HepG2 (cell line): ENCODE data around the gene KIF3C. TPM values are rescaled to one million over a fixed set of nuclear protein-coding genes. Genes with fewer than 3 reads are reported as not detected.
A peak's percentile ranks its signal among the peaks of the same experiment; 100 is the strongest.

Experiments used
- BHLHE40 ChIP-seq: IDR thresholded peaks from 2 replicates; pipeline ENCODE4 v1.6.1; 2011; ENCODE audit warnings: low read length, improper control_type of control experiment
- FOXP1 ChIP-seq, 2 experiments: fragments of 450-650 bp in 1 of 2; IDR thresholded peaks; 2 replicates each; pipeline ENCODE4 v1.6.1; 2017 to 2018; ENCODE audit warnings: antibody characterized with exemption in 1 of 2
- HOXA5 ChIP-seq: sonication (generic); formaldehyde crosslinking; IDR thresholded peaks from 2 replicates; pipeline ENCODE4 v1.4.0; 2020; ENCODE audit warnings: missing genetic modification reagents
- MAF1 ChIP-seq: sonication (generic); formaldehyde crosslinking; IDR thresholded peaks from 2 replicates; pipeline ENCODE4 v1.5.0; 2020; ENCODE audit warnings: missing genetic modification reagents, borderline replicate concordance
- MED8 ChIP-seq: sonication (generic); formaldehyde crosslinking; IDR thresholded peaks from 2 replicates; pipeline ENCODE4 v1.8.1; 2023; ENCODE audit warnings: mild to moderate bottlenecking, missing genetic modification reagents; ENCODE audit not compliant: insufficient replicate concordance
- MXD4 ChIP-seq: IDR thresholded peaks from 2 replicates; pipeline ENCODE4 v1.6.1; 2016; ENCODE audit warnings: mild to moderate bottlenecking, missing biosample characterization, missing genetic modification reagents
- RNF2 ChIP-seq: fragments of 450-650 bp; conservative IDR thresholded peaks from 2 replicates; pipeline ENCODE4 v1.6.1; 2016; ENCODE audit warnings: low read depth
- TCF7 ChIP-seq: sonication (generic); IDR thresholded peaks from 2 replicates; pipeline ENCODE4 v1.6.1; 2016; ENCODE audit warnings: antibody characterized with exemption, low read depth
- TSC22D2 ChIP-seq: sonication (generic); formaldehyde crosslinking; IDR thresholded peaks from 2 replicates; pipeline ENCODE4 v1.5.1; 2020; ENCODE audit warnings: missing genetic modification reagents, mild to moderate bottlenecking, borderline replicate concordance
- ZBTB3 ChIP-seq: sonication (generic); formaldehyde crosslinking; IDR thresholded peaks from 2 replicates; pipeline ENCODE4 v1.4.0; 2020; ENCODE audit warnings: low read depth, mild to moderate bottlenecking, moderate library complexity, missing genetic modification reagents, borderline replicate concordance
- ZNF256 ChIP-seq: sonication (generic); formaldehyde crosslinking; conservative IDR thresholded peaks from 2 replicates; pipeline ENCODE4 v1.4.0; 2020; ENCODE audit warnings: missing genetic modification reagents
- ZNF382 ChIP-seq: sonication (generic); formaldehyde crosslinking; IDR thresholded peaks from 2 replicates; pipeline ENCODE4 v1.5.0; 2020; ENCODE audit warnings: missing genetic modification reagents, mild to moderate bottlenecking, borderline replicate concordance
- ZNF547 ChIP-seq: sonication (generic); formaldehyde crosslinking; IDR thresholded peaks from 2 replicates; pipeline ENCODE4 v1.5.1; 2020; ENCODE audit warnings: mild to moderate bottlenecking, missing genetic modification reagents
- ZNF772 ChIP-seq: sonication (generic); formaldehyde crosslinking; IDR thresholded peaks from 2 replicates; pipeline ENCODE4 v1.5.0; 2020; ENCODE audit warnings: mild to moderate bottlenecking, missing genetic modification reagents
- polyA plus RNA-seq, 8 experiments: library from polyadenylated mRNA; depleted of rRNA in 3 of 8; stranded (reverse) in 7 of 8; unstranded in 1 of 8; fragments of >200 nt; fragmentation: Illumina TruSeq in 4 of 8; extraction: Trizol in 4 of 8; gene quantifications; 2 replicates each; pipeline versions ENCODE4 v1.2.1 to v1.2.3, GENCODE V29; 2011 to 2016; ENCODE audit warnings: low read depth in 4 of 8, missing spikeins in 1 of 8, mixed read lengths in 1 of 8; ENCODE audit not compliant: insufficient read depth in 1 of 8
- total RNA-seq, 5 experiments: library from RNA; depleted of rRNA; stranded (reverse); fragments of >200 nt; fragmentation: Illumina TruSeq; extraction: Trizol; gene quantifications; 2 replicates each; pipeline ENCODE4 v1.2.3, GENCODE V29; 2016; ENCODE audit warnings: low read depth in 1 of 5
- TF ChIP-seq, protein P1 (sequence below): sonication (generic); formaldehyde crosslinking; conservative IDR thresholded peaks from 2 replicates; pipeline ENCODE4 v1.4.0; 2020; ENCODE audit warnings: missing genetic modification reagents
- TF ChIP-seq, protein P2 (sequence below): sonication (generic); formaldehyde crosslinking; IDR thresholded peaks from 2 replicates; pipeline ENCODE4 v1.9.0; 2021; ENCODE audit warnings: missing genetic modification reagents, borderline replicate concordance
- TF ChIP-seq, protein P3 (sequence below): IDR thresholded peaks from 2 replicates; pipeline ENCODE4 v1.6.1; 2012; ENCODE audit warnings: low read depth, low read length, improper control_type of control experiment
- TF ChIP-seq, protein P4 (sequence below): sonication (generic); formaldehyde crosslinking; IDR thresholded peaks from 2 replicates; pipeline ENCODE4 v1.4.0; 2020; ENCODE audit warnings: missing genetic modification reagents, borderline replicate concordance
- TF ChIP-seq, protein P5 (sequence below): fragments of 450-650 bp; IDR thresholded peaks from 2 replicates; pipeline ENCODE4 v1.6.1; 2017

KIF3C gene
- total and polyA plus RNA-seq, 2 of the 13 experiments (the other 11 are each of a cell fraction or from before 2014, with no cell fraction given) = 3.6 to 4.9 TPM

DNA sequence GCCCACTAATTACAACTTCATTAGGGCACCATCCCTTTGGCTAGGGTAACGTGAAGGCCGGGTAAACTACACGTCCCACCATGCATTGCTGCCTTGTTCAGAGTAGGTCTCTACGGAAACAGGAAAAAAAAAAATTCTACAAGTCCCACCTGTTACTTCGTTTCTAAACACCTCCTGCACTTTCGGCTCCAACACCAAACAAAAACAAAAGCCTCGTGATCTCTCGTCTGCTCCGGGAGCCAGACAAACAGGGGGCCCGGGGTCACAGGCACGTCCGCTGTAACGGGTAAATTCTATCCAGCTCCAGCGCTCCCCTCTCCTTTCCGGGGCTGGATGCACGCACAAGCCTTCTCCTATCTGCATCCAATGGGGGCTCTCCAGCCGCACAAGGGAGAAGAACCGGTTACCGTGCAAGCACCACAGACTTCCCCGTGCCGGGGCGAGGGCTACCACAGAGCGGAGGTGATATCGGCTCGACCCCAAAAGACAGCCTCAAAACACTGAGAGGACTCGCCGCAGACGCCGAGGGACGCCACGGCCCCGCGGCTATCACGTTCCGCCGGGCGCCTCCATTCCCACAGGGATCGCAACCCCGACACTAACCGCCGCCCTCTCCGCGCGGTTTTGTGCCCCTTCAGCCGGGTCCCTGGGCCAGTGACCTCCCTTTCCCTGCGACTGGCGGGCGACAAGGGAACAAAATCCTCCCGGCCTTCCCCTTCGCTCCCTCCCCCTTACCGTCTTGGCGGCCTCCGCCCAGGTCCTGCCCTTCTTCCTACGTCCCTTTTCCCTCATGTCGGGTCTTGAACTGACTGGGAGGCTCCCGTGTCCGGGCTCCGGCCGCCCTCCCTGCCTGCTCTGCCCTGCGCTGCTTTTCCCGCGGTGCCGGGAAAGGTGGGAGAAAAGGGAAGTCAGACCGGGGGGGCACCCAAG, 104.6 kb downstream of the KIF3C start (continued):
- TF ChIP-seq, protein P1, sequence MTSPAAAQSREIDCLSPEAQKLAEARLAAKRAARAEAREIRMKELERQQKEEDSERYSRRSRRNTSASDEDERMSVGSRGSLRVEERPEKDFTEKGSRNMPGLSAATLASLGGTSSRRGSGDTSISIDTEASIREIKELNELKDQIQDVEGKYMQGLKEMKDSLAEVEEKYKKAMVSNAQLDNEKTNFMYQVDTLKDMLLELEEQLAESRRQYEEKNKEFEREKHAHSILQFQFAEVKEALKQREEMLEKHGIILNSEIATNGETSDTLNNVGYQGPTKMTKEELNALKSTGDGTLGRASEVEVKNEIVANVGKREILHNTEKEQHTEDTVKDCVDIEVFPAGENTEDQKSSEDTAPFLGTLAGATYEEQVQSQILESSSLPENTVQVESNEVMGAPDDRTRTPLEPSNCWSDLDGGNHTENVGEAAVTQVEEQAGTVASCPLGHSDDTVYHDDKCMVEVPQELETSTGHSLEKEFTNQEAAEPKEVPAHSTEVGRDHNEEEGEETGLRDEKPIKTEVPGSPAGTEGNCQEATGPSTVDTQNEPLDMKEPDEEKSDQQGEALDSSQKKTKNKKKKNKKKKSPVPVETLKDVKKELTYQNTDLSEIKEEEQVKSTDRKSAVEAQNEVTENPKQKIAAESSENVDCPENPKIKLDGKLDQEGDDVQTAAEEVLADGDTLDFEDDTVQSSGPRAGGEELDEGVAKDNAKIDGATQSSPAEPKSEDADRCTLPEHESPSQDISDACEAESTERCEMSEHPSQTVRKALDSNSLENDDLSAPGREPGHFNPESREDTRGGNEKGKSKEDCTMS (CRISPR knock-in tag) = no peak
- TF ChIP-seq, protein P2, sequence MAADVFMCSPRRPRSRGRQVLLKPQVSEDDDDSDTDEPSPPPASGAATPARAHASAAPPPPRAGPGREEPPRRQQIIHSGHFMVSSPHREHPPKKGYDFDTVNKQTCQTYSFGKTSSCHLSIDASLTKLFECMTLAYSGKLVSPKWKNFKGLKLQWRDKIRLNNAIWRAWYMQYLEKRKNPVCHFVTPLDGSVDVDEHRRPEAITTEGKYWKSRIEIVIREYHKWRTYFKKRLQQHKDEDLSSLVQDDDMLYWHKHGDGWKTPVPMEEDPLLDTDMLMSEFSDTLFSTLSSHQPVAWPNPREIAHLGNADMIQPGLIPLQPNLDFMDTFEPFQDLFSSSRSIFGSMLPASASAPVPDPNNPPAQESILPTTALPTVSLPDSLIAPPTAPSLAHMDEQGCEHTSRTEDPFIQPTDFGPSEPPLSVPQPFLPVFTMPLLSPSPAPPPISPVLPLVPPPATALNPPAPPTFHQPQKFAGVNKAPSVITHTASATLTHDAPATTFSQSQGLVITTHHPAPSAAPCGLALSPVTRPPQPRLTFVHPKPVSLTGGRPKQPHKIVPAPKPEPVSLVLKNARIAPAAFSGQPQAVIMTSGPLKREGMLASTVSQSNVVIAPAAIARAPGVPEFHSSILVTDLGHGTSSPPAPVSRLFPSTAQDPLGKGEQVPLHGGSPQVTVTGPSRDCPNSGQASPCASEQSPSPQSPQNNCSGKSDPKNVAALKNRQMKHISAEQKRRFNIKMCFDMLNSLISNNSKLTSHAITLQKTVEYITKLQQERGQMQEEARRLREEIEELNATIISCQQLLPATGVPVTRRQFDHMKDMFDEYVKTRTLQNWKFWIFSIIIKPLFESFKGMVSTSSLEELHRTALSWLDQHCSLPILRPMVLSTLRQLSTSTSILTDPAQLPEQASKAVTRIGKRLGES (CRISPR knock-in tag) = no peak
- TF ChIP-seq ZNF382 (CRISPR knock-in tag) (no peak), ZNF547 (CRISPR knock-in tag) (peak; percentile 80), FOXP1 (IDR thresholded peaks at IDR 0.05) (no peak), FOXP1 (CRISPR knock-in tag; IDR thresholded peaks at IDR 0.05) (no peak; the same call in 1 of the 2 replicates), TCF7 (no peak), HOXA5 (CRISPR knock-in tag) (peak; percentile 67), MAF1 (no peak; the same call in 1 of the 2 replicates), ZNF772 (no peak), MXD4 (CRISPR knock-in tag) (no peak; the same call in 1 of the 2 replicates), ZBTB3 (CRISPR knock-in tag) (no peak; the same call in 1 of the 2 replicates), MED8 (CRISPR knock-in tag) (no peak), TSC22D2 (CRISPR knock-in tag) (no peak), ZNF256 (CRISPR knock-in tag) (no peak; the same call in 1 of the 2 replicates), RNF2 (no peak), BHLHE40 (no peak; the same call in 1 of the 2 replicates)
- TF ChIP-seq, protein P3, sequence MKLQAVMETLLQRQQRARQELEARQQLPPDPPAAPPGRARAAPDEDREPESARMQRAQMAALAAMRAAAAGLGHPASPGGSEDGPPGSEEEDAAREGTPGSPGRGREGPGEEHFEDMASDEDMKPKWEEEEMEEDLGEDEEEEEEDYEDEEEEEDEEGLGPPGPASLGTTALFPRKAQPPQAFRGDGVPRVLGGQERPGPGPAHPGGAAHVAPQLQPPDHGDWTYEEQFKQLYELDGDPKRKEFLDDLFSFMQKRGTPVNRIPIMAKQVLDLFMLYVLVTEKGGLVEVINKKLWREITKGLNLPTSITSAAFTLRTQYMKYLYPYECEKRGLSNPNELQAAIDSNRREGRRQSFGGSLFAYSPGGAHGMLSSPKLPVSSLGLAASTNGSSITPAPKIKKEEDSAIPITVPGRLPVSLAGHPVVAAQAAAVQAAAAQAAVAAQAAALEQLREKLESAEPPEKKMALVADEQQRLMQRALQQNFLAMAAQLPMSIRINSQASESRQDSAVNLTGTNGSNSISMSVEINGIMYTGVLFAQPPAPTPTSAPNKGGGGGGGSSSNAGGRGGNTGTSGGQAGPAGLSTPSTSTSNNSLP = no peak
- TF ChIP-seq, protein P4, sequence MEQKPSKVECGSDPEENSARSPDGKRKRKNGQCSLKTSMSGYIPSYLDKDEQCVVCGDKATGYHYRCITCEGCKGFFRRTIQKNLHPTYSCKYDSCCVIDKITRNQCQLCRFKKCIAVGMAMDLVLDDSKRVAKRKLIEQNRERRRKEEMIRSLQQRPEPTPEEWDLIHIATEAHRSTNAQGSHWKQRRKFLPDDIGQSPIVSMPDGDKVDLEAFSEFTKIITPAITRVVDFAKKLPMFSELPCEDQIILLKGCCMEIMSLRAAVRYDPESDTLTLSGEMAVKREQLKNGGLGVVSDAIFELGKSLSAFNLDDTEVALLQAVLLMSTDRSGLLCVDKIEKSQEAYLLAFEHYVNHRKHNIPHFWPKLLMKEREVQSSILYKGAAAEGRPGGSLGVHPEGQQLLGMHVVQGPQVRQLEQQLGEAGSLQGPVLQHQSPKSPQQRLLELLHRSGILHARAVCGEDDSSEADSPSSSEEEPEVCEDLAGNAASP (CRISPR knock-in tag) = no peak
- TF ChIP-seq, protein P5, sequence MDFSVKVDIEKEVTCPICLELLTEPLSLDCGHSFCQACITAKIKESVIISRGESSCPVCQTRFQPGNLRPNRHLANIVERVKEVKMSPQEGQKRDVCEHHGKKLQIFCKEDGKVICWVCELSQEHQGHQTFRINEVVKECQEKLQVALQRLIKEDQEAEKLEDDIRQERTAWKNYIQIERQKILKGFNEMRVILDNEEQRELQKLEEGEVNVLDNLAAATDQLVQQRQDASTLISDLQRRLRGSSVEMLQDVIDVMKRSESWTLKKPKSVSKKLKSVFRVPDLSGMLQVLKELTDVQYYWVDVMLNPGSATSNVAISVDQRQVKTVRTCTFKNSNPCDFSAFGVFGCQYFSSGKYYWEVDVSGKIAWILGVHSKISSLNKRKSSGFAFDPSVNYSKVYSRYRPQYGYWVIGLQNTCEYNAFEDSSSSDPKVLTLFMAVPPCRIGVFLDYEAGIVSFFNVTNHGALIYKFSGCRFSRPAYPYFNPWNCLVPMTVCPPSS = no peak
